Smooth muscle cell (in vitro differentiated cells): ENCODE results near the gene SLAIN1. TPM values are rescaled to one million over a fixed set of nuclear protein-coding genes. Genes with fewer than 3 reads are reported as not detected.

ENCODE experiments used
- DNase-seq: peaks from one replicate; lab custom pipeline; 2025; ENCODE audit not compliant: unreplicated experiment; lab: John Stamatoyannopoulos, UW
- H2AFZ ChIP-seq: fragments of 200-600 bp; sonication (generic); 2 replicates; pipeline ENCODE4 v1.6.0; 2016; ENCODE audit warnings: antibody characterized with exemption, low read depth, mild to moderate bottlenecking
- H3F3A ChIP-seq: fragments of 200-600 bp; sonication (generic); 2 replicates; pipeline ENCODE4 v1.6.0; 2017; ENCODE audit warnings: antibody characterized with exemption, low read depth
- H3K27ac ChIP-seq: fragments of 200-600 bp; sonication (generic); 2 replicates; pipeline ENCODE4 v1.5.1; 2016; ENCODE audit warnings: low read depth, mild to moderate bottlenecking
- H3K27me3 ChIP-seq: fragments of 200-600 bp; sonication (generic); 2 replicates; pipeline ENCODE4 v1.6.1; 2016; ENCODE audit warnings: low read depth, mild to moderate bottlenecking
- H3K36me3 ChIP-seq: fragments of 200-600 bp; sonication (generic); 2 replicates; pipeline ENCODE4 v1.5.1; 2016; ENCODE audit warnings: low read depth
- H3K4me1 ChIP-seq: fragments of 200-600 bp; sonication (generic); 2 replicates; pipeline ENCODE4 v1.5.1; 2016; ENCODE audit warnings: low read depth
- H3K4me2 ChIP-seq: fragments of 200-600 bp; sonication (generic); 2 replicates; pipeline ENCODE4 v1.6.0; 2016; ENCODE audit warnings: mild to moderate bottlenecking
- H3K4me3 ChIP-seq: fragments of 200-600 bp; sonication (generic); 2 replicates; pipeline ENCODE4 v1.5.1; 2016; ENCODE audit warnings: mild to moderate bottlenecking
- H3K79me2 ChIP-seq: fragments of 200-600 bp; sonication (generic); 2 replicates; pipeline ENCODE4 v1.6.0; 2016; ENCODE audit warnings: low read depth, mild to moderate bottlenecking
- H3K9ac ChIP-seq: fragments of 200-600 bp; sonication (generic); 2 replicates; pipeline ENCODE4 v1.6.0; 2016; ENCODE audit warnings: low read depth
- H3K9me3 ChIP-seq: fragments of 200-600 bp; sonication (generic); replicated peaks from 2 replicates; pipeline ENCODE4 v1.5.1; 2016; ENCODE audit warnings: low read depth
- H4K20me1 ChIP-seq: fragments of 200-600 bp; sonication (generic); 2 replicates; pipeline ENCODE4 v1.6.0; 2016; ENCODE audit warnings: low read depth
- CTCF ChIP-seq: fragments of 200-600 bp; sonication (generic); IDR thresholded peaks from 2 replicates; pipeline ENCODE4 v1.5.1; 2017; ENCODE audit warnings: borderline replicate concordance, mild to moderate bottlenecking, antibody characterized with exemption; ENCODE audit not compliant: insufficient read depth, poor library complexity, severe bottlenecking
- WGBS: methylation state at CpG from one replicate; pipeline ENCODE4 v1.1.7; 2016; ENCODE audit warnings: low lambda C conversion rate; 5-methylcytosine and 5-hydroxymethylcytosine counted together
- polyA plus RNA-seq: library from polyadenylated mRNA; unstranded; fragments of >200 nt; fragmentation: Nextera tagmentation; extraction: Ambion mirVana; gene quantifications from 2 replicates; pipeline ENCODE4 v1.2.1, GENCODE V29; 2016
- total RNA-seq: library from RNA; depleted of rRNA; stranded (reverse); fragments of >200 nt; gene quantifications from 2 replicates; pipeline ENCODE4 v1.2.3, GENCODE V29; 2014

The SLAIN1 gene
- total and polyA plus RNA-seq, 2 experiments from 2014 or later: 0.18 TPM; not detected in 1

GRCh38 chr13:77714119-77714755, 16.8 kb downstream of the SLAIN1 start:
- Histone ChIP-seq H3K4me1 (no peaks in the 10 kb centered on the region), H4K20me1 (no peaks in the 10 kb centered on the region), H2AFZ (no peak overlapping the region), H3F3A (no peaks in the 10 kb centered on the region), H3K27me3 (no peaks in the 10 kb centered on the region), H3K36me3 (no peaks in the 10 kb centered on the region), H3K27ac (no peak overlapping the region), H3K9ac (no peak overlapping the region), H3K4me2 (no peak overlapping the region), H3K79me2 (no peaks in the 10 kb centered on the region), H3K4me3 (no peak overlapping the region), H3K9me3 (no peaks in the 10 kb centered on the region)
- no peak for TF ChIP-seq CTCF
- DNase-seq: no peak
- WGBS: 90% methylated on average over 3 of the region's 3 CpGs

GRCh38 chr13:77715233-77715891, 17.9 kb downstream of the SLAIN1 start:
- Histone ChIP-seq H3K27ac (no peak overlapping the region), H3K79me2 (no peaks in the 10 kb centered on the region), H3F3A (no peaks in the 10 kb centered on the region), H3K4me3 (no peak overlapping the region), H3K9ac (no peak overlapping the region), H3K4me2 (no peak overlapping the region), H3K27me3 (no peaks in the 10 kb centered on the region), H4K20me1 (no peaks in the 10 kb centered on the region), H2AFZ (no peak overlapping the region), H3K4me1 (no peaks in the 10 kb centered on the region), H3K36me3 (no peaks in the 10 kb centered on the region), H3K9me3 (no peaks in the 10 kb centered on the region)
- 88% methylated on average over 1 of the region's 1 CpG for WGBS
- no peak for TF ChIP-seq CTCF
- DNase-seq: no peak

- Histone ChIP-seq H3K27me3 (no peaks in the 10 kb centered on the region), H3K79me2 (no peaks in the 10 kb centered on the region), H3K9ac (no peak overlapping the region), H2AFZ (no peak overlapping the region), H3K27ac (no peak overlapping the region), H3K4me3 (no peak overlapping the region), H3K4me2 (no peak overlapping the region), H4K20me1 (no peaks in the 10 kb centered on the region), H3K9me3 (no peaks in the 10 kb centered on the region), H3K4me1 (no peaks in the 10 kb centered on the region), H3F3A (no peaks in the 10 kb centered on the region), H3K36me3 (no peaks in the 10 kb centered on the region)
- no peak for TF ChIP-seq CTCF
- DNase-seq: no peak
- 39% methylated on average over 2 of the region's 2 CpGs for WGBS
These were observed 19.2 kb downstream of the SLAIN1 start for GRCh38 chr13:77716692-77717091.

- DNase-seq: no peak
- no peak overlapping the region for H3K4me2 ChIP-seq
- TF ChIP-seq CTCF: no peak
- no peaks in the 10 kb centered on the region for H3K9me3 ChIP-seq
- no peak overlapping the region for H2AFZ ChIP-seq
- no peaks in the 10 kb centered on the region for H3K27me3 ChIP-seq
- no peaks in the 10 kb centered on the region for H3K4me1 ChIP-seq
- whole genome bisulfite sequencing: 90% methylated on average over 4 of the region's 4 CpGs
- H3K27ac ChIP-seq: no peak overlapping the region
- no peaks in the 10 kb centered on the region for H4K20me1 ChIP-seq
- H3K36me3 ChIP-seq: no peaks in the 10 kb centered on the region
- no peak overlapping the region for H3K4me3 ChIP-seq
- H3K79me2 ChIP-seq: no peaks in the 10 kb centered on the region
- no peaks in the 10 kb centered on the region for H3F3A ChIP-seq
- H3K9ac ChIP-seq: no peak overlapping the region
These were observed 20.0 kb downstream of the SLAIN1 start for GRCh38 chr13:77717508-77717907.
